Adipocyte (in vitro differentiated cells): ENCODE measurements around the gene ADNP2.

Source experiments
- DNase-seq: peaks from one replicate; pipeline ENCODE4 v3.0.0-alpha.2; 2015; ENCODE audit warnings: low read depth
- H3K27me3 ChIP-seq: replicated peaks from 2 replicates; pipeline ENCODE4 v1.7.0; 2013; ENCODE audit warnings: mild to moderate bottlenecking, low read length, moderate library complexity; ENCODE audit not compliant: control insufficient read depth, insufficient read depth
- H3K36me3 ChIP-seq: 2 replicates; pipeline ENCODE4 v1.7.0; 2013; ENCODE audit warnings: low read length, mild to moderate bottlenecking, moderate library complexity; ENCODE audit not compliant: control insufficient read depth, insufficient read depth, severe bottlenecking
- H3K4me1 ChIP-seq: 2 replicates; pipeline ENCODE4 v1.7.0; 2013; ENCODE audit warnings: mild to moderate bottlenecking, low read length, moderate library complexity; ENCODE audit not compliant: control insufficient read depth, insufficient read depth
- H3K4me3 ChIP-seq: 2 replicates; pipeline ENCODE4 v1.7.0; 2013; ENCODE audit warnings: mild to moderate bottlenecking, low read length, moderate library complexity
- H3K9ac ChIP-seq: 2 replicates; pipeline ENCODE4 v1.7.0; 2013; ENCODE audit warnings: mild to moderate bottlenecking, low read length, moderate library complexity
- H3K9me3 ChIP-seq: 2 replicates; pipeline ENCODE4 v1.7.0; 2013; ENCODE audit warnings: mild to moderate bottlenecking, low read length, moderate library complexity; ENCODE audit not compliant: control insufficient read depth

ADNP2 gene

GRCh38 chr18:80166240-80166639 is 57.2 kb downstream of the ADNP2 start:
- DNase-seq: no peak
- Histone ChIP-seq H3K4me1 (peaks cover 6% of the 10 kb centered on the region), H3K27me3 (no peaks in the 10 kb centered on the region), H3K4me3 (no peak overlapping the region), H3K9ac (no peak overlapping the region), H3K9me3 (peaks cover 14% of the 10 kb centered on the region), H3K36me3 (no peaks in the 10 kb centered on the region)

- H3K4me3 ChIP-seq: no peak overlapping the region
- H3K27me3 ChIP-seq: no peaks in the 10 kb centered on the region
- H3K4me1 ChIP-seq: peaks cover 10% of the 10 kb centered on the region
- peaks cover 14% of the 10 kb centered on the region for H3K9me3 ChIP-seq
- no peak for DNase-seq
- no peak overlapping the region for H3K9ac ChIP-seq
- no peaks in the 10 kb centered on the region for H3K36me3 ChIP-seq
These were observed 57.7 kb downstream of the ADNP2 start for GRCh38 chr18:80166725-80167124.

- H3K9ac ChIP-seq: no peak overlapping the region
- no peak overlapping the region for H3K4me3 ChIP-seq
- DNase-seq: no peak
- no peaks in the 10 kb centered on the region for H3K36me3 ChIP-seq
- no peaks in the 10 kb centered on the region for H3K27me3 ChIP-seq
- H3K9me3 ChIP-seq: peaks cover 14% of the 10 kb centered on the region
- peaks cover 10% of the 10 kb centered on the region for H3K4me1 ChIP-seq
These were observed 58.3 kb downstream of the ADNP2 start for GRCh38 chr18:80167331-80167730.

GRCh38 chr18:80167931-80168330 is 58.9 kb downstream of the ADNP2 start:
- Histone ChIP-seq H3K9ac (no peak overlapping the region), H3K9me3 (peaks cover 14% of the 10 kb centered on the region)
- DNase-seq: no peak

DNA sequence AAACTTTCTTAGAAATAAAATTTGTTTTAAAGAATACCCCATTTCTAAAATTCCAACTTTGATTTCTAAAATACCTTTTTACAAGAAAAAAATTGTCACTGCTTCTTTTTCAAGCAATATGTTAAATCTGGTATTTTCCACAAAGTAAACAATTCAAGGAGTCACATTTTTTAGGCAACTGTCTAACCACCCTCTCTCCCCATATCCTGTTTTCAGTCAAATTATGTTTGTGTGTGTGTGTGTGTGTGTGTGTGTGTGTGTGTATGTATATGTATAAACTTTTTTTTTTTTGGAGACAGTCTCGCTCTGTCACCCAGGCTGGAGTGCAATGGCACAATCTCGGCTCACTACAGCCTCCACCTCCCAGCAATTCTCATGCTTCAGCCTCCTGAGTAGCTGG is 59.3 kb downstream of the ADNP2 start:
- Histone ChIP-seq H3K4me3 (no peak overlapping the region), H3K9me3 (peaks cover 14% of the 10 kb centered on the region), H3K36me3 (no peaks in the 10 kb centered on the region), H3K27me3 (no peaks in the 10 kb centered on the region), H3K9ac (no peak overlapping the region), H3K4me1 (peaks cover 10% of the 10 kb centered on the region)
- peak; percentile 20 for DNase-seq

More at GRCh38 chr18:80167931-80168330, 58.9 kb downstream of the ADNP2 start:
- H3K4me3 ChIP-seq: no peak overlapping the region
- no peaks in the 10 kb centered on the region for H3K27me3 ChIP-seq
- peaks cover 10% of the 10 kb centered on the region for H3K4me1 ChIP-seq
- no peaks in the 10 kb centered on the region for H3K36me3 ChIP-seq

DNA sequence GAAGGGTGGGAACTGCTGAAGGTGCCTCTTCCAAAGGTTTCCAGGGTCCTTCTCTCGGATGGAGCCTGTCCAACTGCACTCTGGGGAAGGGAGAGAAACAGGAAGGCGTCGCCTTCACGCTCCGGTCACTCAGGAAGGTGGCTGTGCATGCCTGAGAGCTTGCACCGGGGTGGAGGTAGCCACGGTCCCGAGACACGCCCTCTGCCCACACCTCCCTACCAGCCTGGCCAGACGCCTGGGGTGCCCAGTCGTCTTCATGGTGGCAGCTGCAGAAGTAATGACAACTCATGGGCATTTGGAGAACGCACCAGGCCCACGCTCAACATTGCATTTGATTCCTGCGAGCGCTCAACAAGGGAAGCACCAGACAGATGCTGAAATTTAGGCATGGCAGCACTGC is 59.9 kb downstream of the ADNP2 start:
- no peak for DNase-seq
- Histone ChIP-seq H3K36me3 (no peaks in the 10 kb centered on the region), H3K4me3 (no peak overlapping the region), H3K9me3 (peaks cover 13% of the 10 kb centered on the region), H3K9ac (no peak overlapping the region), H3K4me1 (peaks cover 10% of the 10 kb centered on the region), H3K27me3 (no peaks in the 10 kb centered on the region)

DNA sequence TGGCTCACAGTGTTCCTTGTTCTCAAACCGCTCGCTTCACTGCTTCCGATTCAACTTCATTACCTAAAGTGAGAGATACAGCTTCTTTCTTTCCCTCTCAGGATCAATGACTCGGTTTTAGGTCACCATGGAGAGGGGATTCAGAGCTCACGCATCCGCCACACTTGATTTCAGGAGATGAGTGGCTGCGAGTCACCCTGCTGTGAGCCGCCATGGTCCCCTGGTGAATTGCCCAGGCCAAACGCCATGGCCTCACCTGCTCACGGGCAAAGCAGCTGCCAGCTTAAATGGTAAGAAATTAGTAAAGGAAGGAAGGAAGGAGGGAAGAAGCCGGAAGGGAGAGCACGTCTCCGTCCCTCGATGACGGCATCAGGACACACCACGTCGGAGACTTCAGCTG is 60.5 kb downstream of the ADNP2 start:
- Histone ChIP-seq H3K9me3 (peaks cover 8% of the 10 kb centered on the region), H3K4me3 (no peak overlapping the region), H3K36me3 (no peaks in the 10 kb centered on the region), H3K9ac (no peak overlapping the region), H3K27me3 (no peaks in the 10 kb centered on the region), H3K4me1 (peaks cover 10% of the 10 kb centered on the region)
- DNase-seq: no peak

DNA sequence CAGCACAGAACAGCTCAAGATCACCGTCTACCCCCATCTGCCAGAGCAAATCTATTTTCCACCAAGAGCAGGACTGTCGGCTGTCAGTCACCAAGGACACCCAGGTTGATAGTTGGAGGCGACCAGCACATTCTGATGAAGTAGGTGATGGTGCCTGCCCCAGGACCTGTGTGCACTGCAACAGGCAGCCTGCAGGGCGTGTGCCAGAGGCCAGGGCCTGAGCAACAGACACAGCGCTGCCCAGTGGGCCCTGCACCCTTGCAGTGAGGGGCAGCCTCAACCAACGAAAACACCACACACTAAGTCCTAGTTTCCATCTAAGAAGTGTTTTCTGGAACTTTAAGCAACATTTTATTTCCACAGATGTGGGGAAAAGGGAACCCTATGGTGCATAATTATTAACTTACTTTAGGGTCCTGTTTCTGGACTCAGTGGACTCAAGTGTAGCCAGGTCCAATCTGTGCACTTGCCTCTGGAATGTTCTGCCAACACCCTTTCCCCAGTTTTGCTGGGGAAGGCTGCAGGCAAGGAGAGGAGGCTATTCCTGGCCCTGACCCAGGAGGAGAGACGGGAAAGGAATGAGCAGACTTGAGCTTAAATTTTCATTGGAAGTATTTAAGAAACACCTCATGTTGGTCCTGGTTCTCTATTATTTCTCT is 61.5 kb downstream of the ADNP2 start:
- H3K9me3 ChIP-seq: peaks cover 3% of the 10 kb centered on the region
- peak overlapping the region; percentile 69 for H3K4me3 ChIP-seq
- H3K4me1 ChIP-seq: peaks cover 10% of the 10 kb centered on the region
- peak overlapping the region; percentile 57 for H3K9ac ChIP-seq
- H3K36me3 ChIP-seq: no peaks in the 10 kb centered on the region
- H3K27me3 ChIP-seq: peaks cover under 1% of the 10 kb centered on the region
- peak; percentile 1 for DNase-seq

GRCh38 chr18:80171054-80171872 is 62.2 kb downstream of the ADNP2 start:
- peaks cover 10% of the 10 kb centered on the region for H3K4me1 ChIP-seq
- peak overlapping the region; percentile 69 for H3K4me3 ChIP-seq
- no peaks in the 10 kb centered on the region for H3K36me3 ChIP-seq
- peak; percentile 77 for DNase-seq
- H3K27me3 ChIP-seq: peaks cover 8% of the 10 kb centered on the region
- H3K9me3 ChIP-seq: no peaks in the 10 kb centered on the region
- peak overlapping the region; percentile 57 for H3K9ac ChIP-seq

- Histone ChIP-seq H3K9ac (no peak overlapping the region), H3K4me1 (peaks cover 16% of the 10 kb centered on the region), H3K36me3 (no peaks in the 10 kb centered on the region), H3K27me3 (peaks cover 13% of the 10 kb centered on the region), H3K4me3 (no peak overlapping the region), H3K9me3 (no peaks in the 10 kb centered on the region)
- no peak for DNase-seq
These were observed 63.0 kb downstream of the ADNP2 start for GRCh38 chr18:80172056-80172455.

DNA sequence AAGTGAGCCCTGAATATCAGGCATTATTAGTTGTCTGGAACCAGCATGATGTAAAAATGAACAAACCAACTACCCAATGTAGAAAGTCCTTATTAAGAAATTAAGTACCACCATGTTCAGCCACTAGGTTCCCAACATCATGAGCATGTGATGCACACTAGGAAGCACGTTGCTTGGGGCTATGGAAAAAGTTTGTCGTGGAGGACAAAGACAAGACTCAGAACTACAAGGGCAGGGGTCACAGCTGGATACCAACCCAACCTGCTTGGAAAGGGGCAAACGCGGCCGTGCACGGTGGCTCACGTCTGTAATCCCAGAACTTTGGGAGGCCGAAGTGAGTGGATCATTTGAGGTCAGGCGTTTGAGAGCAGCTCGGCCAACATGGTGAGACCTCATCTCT is 64.0 kb downstream of the ADNP2 start:
- H3K9ac ChIP-seq: no peak overlapping the region
- no peak for DNase-seq

More for the DNA sequence above, 64.0 kb downstream of the ADNP2 start:
- no peaks in the 10 kb centered on the region for H3K9me3 ChIP-seq
- H3K36me3 ChIP-seq: no peaks in the 10 kb centered on the region
- peaks cover 23% of the 10 kb centered on the region for H3K27me3 ChIP-seq
- H3K4me1 ChIP-seq: peaks cover 17% of the 10 kb centered on the region
- no peak overlapping the region for H3K4me3 ChIP-seq
